MM.1S (cell line): ENCODE measurements around the gene GPR52.

Source experiments
- EZH2 ChIP-seq: fragments of 300-600 bp; sonication (generic); optimal IDR thresholded peaks from 2 replicates; pipeline ENCODE3; 2017; ENCODE audit warnings: low read depth, mild to moderate bottlenecking, antibody characterized with exemption, low read length, mixed read lengths
- EZH2phosphoT487 ChIP-seq: fragments of 300-600 bp; sonication (generic); IDR thresholded peaks from 2 replicates; pipeline ENCODE4 v1.6.1; 2018; ENCODE audit warnings: antibody characterized with exemption, low read length
- TF ChIP-seq, protein P1 (sequence below): fragments of 300-600 bp; sonication (generic); IDR thresholded peaks from 2 replicates; pipeline ENCODE4 v1.5.1; 2016; ENCODE audit warnings: antibody characterized with exemption, low read length, mixed read lengths

- TF ChIP-seq, protein P1, sequence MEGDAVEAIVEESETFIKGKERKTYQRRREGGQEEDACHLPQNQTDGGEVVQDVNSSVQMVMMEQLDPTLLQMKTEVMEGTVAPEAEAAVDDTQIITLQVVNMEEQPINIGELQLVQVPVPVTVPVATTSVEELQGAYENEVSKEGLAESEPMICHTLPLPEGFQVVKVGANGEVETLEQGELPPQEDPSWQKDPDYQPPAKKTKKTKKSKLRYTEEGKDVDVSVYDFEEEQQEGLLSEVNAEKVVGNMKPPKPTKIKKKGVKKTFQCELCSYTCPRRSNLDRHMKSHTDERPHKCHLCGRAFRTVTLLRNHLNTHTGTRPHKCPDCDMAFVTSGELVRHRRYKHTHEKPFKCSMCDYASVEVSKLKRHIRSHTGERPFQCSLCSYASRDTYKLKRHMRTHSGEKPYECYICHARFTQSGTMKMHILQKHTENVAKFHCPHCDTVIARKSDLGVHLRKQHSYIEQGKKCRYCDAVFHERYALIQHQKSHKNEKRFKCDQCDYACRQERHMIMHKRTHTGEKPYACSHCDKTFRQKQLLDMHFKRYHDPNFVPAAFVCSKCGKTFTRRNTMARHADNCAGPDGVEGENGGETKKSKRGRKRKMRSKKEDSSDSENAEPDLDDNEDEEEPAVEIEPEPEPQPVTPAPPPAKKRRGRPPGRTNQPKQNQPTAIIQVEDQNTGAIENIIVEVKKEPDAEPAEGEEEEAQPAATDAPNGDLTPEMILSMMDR: no peak
- no peak for TF ChIP-seq EZH2
- TF ChIP-seq EZH2phosphoT487: no peak
These were observed 32.6 kb downstream of the GPR52 start for GRCh38 chr1:174480324-174480723.
